Lung (tissue), 12 donors: Measurements from ENCODE around the gene C1QTNF6. TPM values are rescaled to one million over a fixed set of nuclear protein-coding genes. Genes with fewer than 3 reads are reported as not detected.

ENCODE experiments used
- ATAC-seq: fragments of 200-7000 bp; cut with Tn5 transposase; one replicate; pipeline ENCODE4 v1.9.1; 2020; ENCODE audit warnings: moderate number of reproducible peaks; ENCODE audit not compliant: insufficient read depth, low FRiP score
- DNase-seq, 3 donors: peaks; one replicate each; pipeline ENCODE4 v3.0.0-alpha.2; 2013 to 2017
- H3K27ac ChIP-seq, 2 donors: one replicate each; pipeline ENCODE4 v1.5.1; 2013; ENCODE audit warnings: mild to moderate bottlenecking in 2 of 2, moderate library complexity in 2 of 2, control low read depth in 1 of 2, inconsistent platforms in 1 of 2, low read depth in 1 of 2, low read length in 1 of 2
- H3K27me3 ChIP-seq, 3 donors: one replicate each; pipeline ENCODE4 v1.5.1; 2013; ENCODE audit warnings: low read length in 2 of 3; ENCODE audit not compliant: control insufficient read depth in 3 of 3, insufficient read depth in 3 of 3
- H3K36me3 ChIP-seq, 4 donors: one replicate each; pipeline ENCODE4 v1.5.1; 2013; ENCODE audit warnings: low read length in 4 of 4, mild to moderate bottlenecking in 1 of 4, moderate library complexity in 1 of 4; ENCODE audit not compliant: control insufficient read depth in 4 of 4, insufficient read depth in 4 of 4
- H3K4me1 ChIP-seq, 5 donors: one replicate each; pipeline ENCODE4 v1.5.1; 2013; ENCODE audit warnings: low read length in 5 of 5, mild to moderate bottlenecking in 2 of 5, moderate library complexity in 1 of 5; ENCODE audit not compliant: control insufficient read depth in 5 of 5, insufficient read depth in 5 of 5
- H3K4me3 ChIP-seq: one replicate; pipeline ENCODE4 v1.5.1; 2013; ENCODE audit warnings: mild to moderate bottlenecking, control low read depth, moderate library complexity
- H3K9ac ChIP-seq, 2 donors: one replicate each; pipeline ENCODE4 v1.5.1; 2013; ENCODE audit warnings: low read length in 2 of 2, control low read depth in 1 of 2; ENCODE audit not compliant: insufficient read depth in 1 of 2
- H3K9me3 ChIP-seq, 4 donors: one replicate each; pipeline ENCODE4 v1.5.1; 2013; ENCODE audit warnings: low read length in 3 of 4, mild to moderate bottlenecking in 1 of 4, moderate library complexity in 1 of 4; ENCODE audit not compliant: control insufficient read depth in 4 of 4, insufficient read depth in 3 of 4
- CTCF ChIP-seq: IDR thresholded peaks from 2 replicates; pipeline ENCODE4 v1.5.1; 2012; ENCODE audit warnings: mild to moderate bottlenecking; ENCODE audit errors: control extremely low read depth, extremely low read depth
- WGBS, 2 donors: extraction: QIAGEN DNeasy Blood & Tissue Kit; methylation state at CpG; one replicate each; pipeline ENCODE4 v1.1.7; 2013; 5-methylcytosine and 5-hydroxymethylcytosine counted together
- polyA plus RNA-seq, 2 donors: library from polyadenylated mRNA; stranded (reverse); fragments of 200-250 nt; gene quantifications; one replicate each; pipeline ENCODE4 v1.2.1, GENCODE V29; 2013
- total RNA-seq, 2 donors: library from RNA; depleted of rRNA in 1 of 2; stranded (reverse); fragments of >200 nt in 1 of 2; gene quantifications; one replicate each; pipeline ENCODE4 v1.2.1, GENCODE V29; 2014 to 2021
- donor health status: control.
- donor health status: control.
- donor health status: Bipolar disorder and iron deficiency.
- donor health status: healthy.
- donor health status: DM: yes; HTN: yes; CAD: no.

C1QTNF6 gene
- total and polyA plus RNA-seq, 4 donors: 3.8 to 14.0 (median 4.3) TPM

- no peaks in the 10 kb centered on the region for H3K27me3 ChIP-seq
- no peak overlapping the region for H3K9ac ChIP-seq
- H3K9me3 ChIP-seq: no peaks in the 10 kb centered on the region
- H3K4me3 ChIP-seq: no peak overlapping the region
- ATAC-seq (no peak), DNase-seq (no peak)
- 89 to 93% methylated on average over 2 of the region's 2 CpGs for WGBS, 2 donors
- peaks cover 8 to 36% (median 19%) of the 10 kb centered on the region in 5 donors for H3K4me1 ChIP-seq
- TF ChIP-seq CTCF: no peak
- no peaks in the 10 kb centered on the region for H3K36me3 ChIP-seq
- H3K27ac ChIP-seq: no peak overlapping the region
These were observed 4.2 kb upstream of the C1QTNF6 start for GRCh38 chr22:37192204-37192603.

- 44 to 54% methylated on average over 4 of the region's 4 CpGs for WGBS, 2 donors
These were observed 2.3 kb upstream of the C1QTNF6 start for GRCh38 chr22:37190262-37190780.

GRCh38 chr22:37188901-37189466 lies 937 bp upstream of the C1QTNF6 start:
- no peak for ATAC-seq
- H3K27me3 ChIP-seq: no peaks in the 10 kb centered on the region
- peaks cover 6 to 38% (median 11%) of the 10 kb centered on the region in 5 donors for H3K4me1 ChIP-seq
- H3K27ac ChIP-seq: peak overlapping the region; percentile 64 to 75
- WGBS, 2 donors: 54 to 66% methylated on average over 2 of the region's 2 CpGs
- H3K9me3 ChIP-seq: no peaks in the 10 kb centered on the region
- TF ChIP-seq CTCF: no peak
- H3K4me3 ChIP-seq: no peak overlapping the region
- H3K9ac ChIP-seq: peak overlapping the region in 1 of 2 donors; percentile 24
- H3K36me3 ChIP-seq: peaks cover 0 to 1% (median 0%) of the 10 kb centered on the region in 4 donors
- DNase-seq: peak in 2 of 3 donors; percentile 53 to 68

More at GRCh38 chr22:37190262-37190780, 2.3 kb upstream of the C1QTNF6 start:
- H3K36me3 ChIP-seq: peaks cover 0 to 1% (median 0%) of the 10 kb centered on the region in 4 donors
- DNase-seq: peak in 2 of 3 donors; percentile 47 to 67
- no peaks in the 10 kb centered on the region for H3K9me3 ChIP-seq
- H3K4me3 ChIP-seq: no peak overlapping the region
- no peak for ATAC-seq
- H3K27me3 ChIP-seq: no peaks in the 10 kb centered on the region
- H3K9ac ChIP-seq: no peak overlapping the region
- H3K4me1 ChIP-seq: peaks cover 6 to 38% (median 11%) of the 10 kb centered on the region in 5 donors
- no peak overlapping the region for H3K27ac ChIP-seq
- no peak for TF ChIP-seq CTCF
